Tibial artery (tissue), 4 donors: ENCODE data around the gene LHCGR.
"Not testable (repeated sequence)": the region's sequence is repeated elsewhere in the genome, so short reads cannot be mapped to it uniquely, and the experiment has no call there.

ENCODE experiments used
- DNase-seq, 2 donors: peaks; one replicate each; pipeline ENCODE4 v3.0.0-alpha.2; 2019
- H3K27ac ChIP-seq, 2 donors: fragments of 200-600 bp; sonication (generic) in 1 of 2; 1 replicate in 1 of 2; 2 replicates in 1 of 2; pipeline ENCODE4 v1.5.1; 2018 to 2019; ENCODE audit warnings: mild to moderate bottlenecking in 1 of 2
- H3K27me3 ChIP-seq, 2 donors: fragments of 200-600 bp; sonication (generic) in 1 of 2; one replicate each; pipeline versions ENCODE4 v1.5.1 to v1.6.0; 2016 to 2019
- H3K36me3 ChIP-seq, 3 donors: fragments of 200-600 bp; sonication (generic) in 2 of 3; one replicate each; pipeline ENCODE4 v1.5.1; 2016 to 2019; ENCODE audit warnings: mild to moderate bottlenecking in 2 of 3
- H3K4me1 ChIP-seq, 4 donors: fragments of 200-600 bp; sonication (generic) in 2 of 4; 1 replicate in 3 of 4; 2 replicates in 1 of 4; pipeline ENCODE4 v1.5.1; 2016 to 2019
- H3K4me3 ChIP-seq, 2 donors: fragments of 200-600 bp; sonication (generic) in 1 of 2; 1 replicate in 1 of 2; 2 replicates in 1 of 2; pipeline ENCODE4 v1.5.1; 2018 to 2019; ENCODE audit warnings: mild to moderate bottlenecking in 2 of 2
- H3K9me3 ChIP-seq, 3 donors: fragments of 200-600 bp; sonication (generic) in 1 of 3; one replicate each; pipeline ENCODE4 v1.5.1; 2016 to 2019
- intact Hi-C: fragments of 100-400 bp; cut with DNase I; formaldehyde crosslinking; loops from one replicate; pipeline ENCODE4 v1.15.0; 2023; ENCODE audit warnings: low total_unique reads
- TF ChIP-seq, protein P1 (sequence below), 2 experiments: fragments of 200-600 bp in 1 of 2; fragments of 450-650 bp in 1 of 2; IDR thresholded peaks; one replicate each; pipeline ENCODE4 v1.5.1; 2017 to 2019; ENCODE audit warnings: antibody characterized with exemption in 2 of 2, mild to moderate bottlenecking in 1 of 2, moderate library complexity in 1 of 2

The LHCGR gene

DNA sequence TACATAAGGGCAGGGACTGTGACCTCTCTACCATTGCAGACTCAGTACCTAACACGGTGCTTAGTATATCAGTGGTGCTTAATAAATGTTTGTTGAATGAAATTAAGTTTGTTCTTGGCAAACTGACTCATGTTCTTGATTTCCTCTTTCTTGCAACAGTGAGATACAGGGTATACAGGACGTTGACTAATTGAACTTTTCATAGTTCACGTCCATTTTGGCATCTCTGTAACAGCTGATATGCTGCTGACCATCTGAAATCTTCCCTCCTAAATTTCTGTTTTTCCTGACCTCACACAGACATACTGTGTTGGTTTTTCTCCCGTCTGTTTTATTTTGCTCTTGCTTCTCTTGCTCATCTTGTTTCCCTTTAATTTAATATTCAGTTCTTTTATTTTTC lies 44.2 kb downstream of the LHCGR start:
- no peak overlapping the region for H3K4me3 ChIP-seq
- TF ChIP-seq, protein P1, sequence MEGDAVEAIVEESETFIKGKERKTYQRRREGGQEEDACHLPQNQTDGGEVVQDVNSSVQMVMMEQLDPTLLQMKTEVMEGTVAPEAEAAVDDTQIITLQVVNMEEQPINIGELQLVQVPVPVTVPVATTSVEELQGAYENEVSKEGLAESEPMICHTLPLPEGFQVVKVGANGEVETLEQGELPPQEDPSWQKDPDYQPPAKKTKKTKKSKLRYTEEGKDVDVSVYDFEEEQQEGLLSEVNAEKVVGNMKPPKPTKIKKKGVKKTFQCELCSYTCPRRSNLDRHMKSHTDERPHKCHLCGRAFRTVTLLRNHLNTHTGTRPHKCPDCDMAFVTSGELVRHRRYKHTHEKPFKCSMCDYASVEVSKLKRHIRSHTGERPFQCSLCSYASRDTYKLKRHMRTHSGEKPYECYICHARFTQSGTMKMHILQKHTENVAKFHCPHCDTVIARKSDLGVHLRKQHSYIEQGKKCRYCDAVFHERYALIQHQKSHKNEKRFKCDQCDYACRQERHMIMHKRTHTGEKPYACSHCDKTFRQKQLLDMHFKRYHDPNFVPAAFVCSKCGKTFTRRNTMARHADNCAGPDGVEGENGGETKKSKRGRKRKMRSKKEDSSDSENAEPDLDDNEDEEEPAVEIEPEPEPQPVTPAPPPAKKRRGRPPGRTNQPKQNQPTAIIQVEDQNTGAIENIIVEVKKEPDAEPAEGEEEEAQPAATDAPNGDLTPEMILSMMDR (IDR thresholded peaks at IDR 0.05), result no peak
- no peaks in the 10 kb centered on the region for H3K36me3 ChIP-seq
- DNase-seq, result no peak
- H3K9me3 ChIP-seq, result no peaks in the 10 kb centered on the region
- H3K27me3 ChIP-seq, result no peaks in the 10 kb centered on the region
- H3K27ac ChIP-seq, result no peak overlapping the region
- H3K4me1 ChIP-seq, result no peaks in the 10 kb centered on the region
- intact Hi-C loops, result no loop called here

DNA sequence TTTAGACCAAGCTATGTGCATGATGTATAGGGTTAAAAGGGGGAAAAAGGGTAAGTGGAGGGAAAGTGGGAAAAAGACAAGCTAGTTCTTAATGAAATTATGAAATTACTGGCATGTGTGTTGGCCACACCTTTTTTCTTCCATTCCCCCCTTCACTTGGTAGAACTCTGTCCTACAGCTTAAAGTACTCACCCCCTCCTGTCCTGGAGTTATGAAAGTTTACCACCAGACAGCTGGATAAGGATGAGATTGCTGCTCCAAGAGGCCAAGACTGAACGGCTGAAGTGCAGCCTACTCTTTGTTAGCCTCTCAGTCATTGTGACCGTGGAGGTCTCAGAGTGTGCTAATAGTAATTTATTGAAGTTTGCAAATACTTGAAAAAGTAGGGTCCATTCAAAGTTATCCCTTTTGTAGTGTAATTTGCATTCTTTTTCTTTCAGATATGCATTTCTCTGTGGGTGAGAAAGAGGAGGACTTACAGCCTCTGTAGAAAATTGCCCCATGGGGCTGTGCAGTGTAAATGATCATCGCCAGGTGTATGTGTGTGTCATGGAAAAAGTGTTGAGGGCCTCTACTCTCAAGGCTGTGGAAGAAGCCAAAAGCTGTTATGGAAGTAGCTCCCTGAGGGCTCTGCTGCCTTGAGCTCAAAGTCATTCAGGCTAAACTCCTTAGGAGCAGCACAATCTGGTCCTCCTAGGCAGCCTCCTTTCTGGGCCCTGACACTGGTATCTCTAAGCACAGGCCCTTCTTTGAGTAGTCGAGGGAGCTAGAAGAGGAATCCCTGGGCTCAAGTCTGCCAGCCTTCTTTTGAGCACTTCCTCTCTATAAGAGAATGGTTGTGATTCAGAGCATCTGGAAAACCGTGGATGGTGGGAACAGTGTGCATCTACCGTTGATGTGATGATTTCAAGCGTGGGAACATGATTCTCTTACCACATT lies 46.2 kb downstream of the LHCGR start:
- Histone ChIP-seq H3K4me3 (no peak overlapping the region), H3K36me3 (no peaks in the 10 kb centered on the region), H3K27me3 (no peaks in the 10 kb centered on the region), H3K27ac (no peak overlapping the region), H3K4me1 (no peaks in the 10 kb centered on the region), H3K9me3 (no peaks in the 10 kb centered on the region)
- intact Hi-C loops, result no loop called here
- DNase-seq, result no peak
- TF ChIP-seq, protein P1 (IDR thresholded peaks at IDR 0.05), result no peak

DNA sequence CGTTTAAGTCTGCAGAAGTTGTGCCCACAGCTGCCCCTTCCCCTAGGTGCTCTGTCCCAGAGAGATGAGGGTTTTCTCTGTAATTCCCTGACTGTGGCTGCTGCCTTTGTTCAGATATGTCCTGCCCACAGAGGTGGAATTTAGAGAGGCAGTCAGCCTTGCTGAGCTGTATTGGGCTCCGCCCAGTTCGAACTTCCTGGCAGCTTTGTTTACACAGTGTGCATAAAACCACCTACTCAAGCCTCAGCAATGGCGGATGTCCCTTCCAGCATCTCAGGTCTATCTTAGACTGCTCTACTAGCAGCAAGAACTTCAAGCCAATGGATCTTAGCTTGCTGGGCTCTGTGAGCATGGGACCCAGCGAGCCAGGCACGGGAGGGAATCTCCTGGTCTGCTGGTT lies 48.1 kb downstream of the LHCGR start:
- Histone ChIP-seq H3K4me3 (no peak overlapping the region), H3K36me3 (no peaks in the 10 kb centered on the region), H3K4me1 (no peaks in the 10 kb centered on the region), H3K9me3 (no peaks in the 10 kb centered on the region), H3K27me3 (no peaks in the 10 kb centered on the region), H3K27ac (no peak overlapping the region)
- intact Hi-C loops, result no loop called here
- TF ChIP-seq, protein P1 (IDR thresholded peaks at IDR 0.05), result no peak
- DNase-seq, result no peak

DNA sequence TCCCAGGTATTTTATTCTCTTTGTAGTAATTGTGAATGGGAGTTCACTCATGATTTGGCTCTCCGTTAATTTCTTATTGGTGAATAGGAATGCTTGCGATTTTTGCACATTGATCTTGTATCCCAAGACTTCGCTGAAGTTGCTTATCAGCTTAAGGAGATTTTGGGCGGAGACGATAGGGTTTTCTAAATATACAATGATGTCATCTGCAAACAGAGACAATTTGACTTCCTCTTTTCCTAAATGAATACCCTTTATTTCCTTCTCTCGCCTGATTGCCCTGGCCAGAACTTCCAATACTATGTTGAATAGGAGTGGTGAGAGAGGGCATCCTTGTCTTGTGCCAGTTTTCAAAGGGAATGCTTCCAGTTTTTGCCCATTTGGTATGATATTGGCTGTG lies 51.9 kb downstream of the LHCGR start:
- DNase-seq, H3K27me3 ChIP-seq, H3K4me1 ChIP-seq, intact Hi-C loops, H3K4me3 ChIP-seq, H3K9me3 ChIP-seq, H3K27ac ChIP-seq, H3K36me3 ChIP-seq: not testable (repeated sequence)

DNA sequence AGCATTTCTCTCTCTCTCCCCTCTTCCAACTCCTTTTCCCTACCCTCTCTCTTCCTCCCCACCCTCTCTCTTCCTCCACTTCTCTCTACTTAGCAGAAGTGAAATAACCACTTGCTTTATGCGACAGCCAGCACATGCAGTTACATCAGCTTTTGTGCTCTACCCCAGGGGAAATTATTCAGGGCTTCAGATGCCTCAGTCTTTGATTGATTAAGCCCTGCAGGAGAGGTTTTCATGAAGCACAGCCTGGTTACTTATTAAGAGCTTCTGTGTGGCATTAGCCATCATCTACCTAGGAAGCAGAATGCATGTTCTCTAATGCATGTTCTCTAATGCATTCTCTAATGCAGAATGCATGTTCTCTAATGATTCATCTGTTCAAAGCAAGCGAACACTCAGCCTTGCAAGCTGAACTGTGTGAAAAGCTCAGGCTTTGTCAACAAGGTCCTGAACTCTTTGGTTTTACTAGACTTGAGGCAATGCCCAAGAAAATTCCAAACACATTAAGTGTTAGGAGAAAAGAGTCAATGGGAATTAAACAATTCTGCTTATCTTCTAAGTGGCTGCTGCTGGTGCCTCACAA lies 56.1 kb downstream of the LHCGR start:
- Histone ChIP-seq H3K9me3 (no peaks in the 10 kb centered on the region), H3K27ac (no peak overlapping the region), H3K27me3 (no peaks in the 10 kb centered on the region), H3K36me3 (no peaks in the 10 kb centered on the region), H3K4me1 (no peaks in the 10 kb centered on the region), H3K4me3 (no peak overlapping the region)
- intact Hi-C loops, result no loop called here
- TF ChIP-seq, protein P1 (IDR thresholded peaks at IDR 0.05), result no peak
- DNase-seq, result no peak

DNA sequence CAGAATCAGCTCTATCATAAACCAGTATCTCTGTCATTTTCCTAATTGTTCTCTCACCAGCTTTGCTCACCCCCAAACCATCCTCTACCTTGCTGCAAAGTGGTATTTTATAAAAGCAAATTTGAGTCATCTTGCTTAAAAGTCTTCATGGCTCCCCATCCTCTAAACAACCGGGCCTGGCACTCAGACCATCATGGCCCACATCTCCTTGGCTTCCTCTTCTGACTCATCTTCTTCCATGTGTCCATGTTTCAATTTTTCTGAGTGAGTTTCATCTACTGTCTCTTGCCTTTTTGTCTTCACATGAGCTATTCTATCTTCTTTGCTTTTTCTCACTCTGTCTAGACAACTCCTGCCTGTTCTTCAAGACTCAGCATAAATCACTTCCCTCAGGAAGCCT lies 58.6 kb downstream of the LHCGR start:
- Histone ChIP-seq H3K27ac (no peak overlapping the region), H3K36me3 (no peaks in the 10 kb centered on the region), H3K27me3 (no peaks in the 10 kb centered on the region), H3K4me1 (no peaks in the 10 kb centered on the region), H3K9me3 (no peaks in the 10 kb centered on the region), H3K4me3 (no peak overlapping the region)
- TF ChIP-seq, protein P1 (IDR thresholded peaks at IDR 0.05), result no peak
- DNase-seq, result no peak
- intact Hi-C loops, result no loop called here
